ENCODE measurements around the gene EPS8L2. TPM values are rescaled to one million over a fixed set of nuclear protein-coding genes. Genes with fewer than 3 reads are reported as not detected.
A peak's percentile ranks its signal among the peaks of the same experiment; 100 is the strongest.

The EPS8L2 gene
- total RNA-seq, 1 experiment from 2014 or later: 119 TPM

DNA sequence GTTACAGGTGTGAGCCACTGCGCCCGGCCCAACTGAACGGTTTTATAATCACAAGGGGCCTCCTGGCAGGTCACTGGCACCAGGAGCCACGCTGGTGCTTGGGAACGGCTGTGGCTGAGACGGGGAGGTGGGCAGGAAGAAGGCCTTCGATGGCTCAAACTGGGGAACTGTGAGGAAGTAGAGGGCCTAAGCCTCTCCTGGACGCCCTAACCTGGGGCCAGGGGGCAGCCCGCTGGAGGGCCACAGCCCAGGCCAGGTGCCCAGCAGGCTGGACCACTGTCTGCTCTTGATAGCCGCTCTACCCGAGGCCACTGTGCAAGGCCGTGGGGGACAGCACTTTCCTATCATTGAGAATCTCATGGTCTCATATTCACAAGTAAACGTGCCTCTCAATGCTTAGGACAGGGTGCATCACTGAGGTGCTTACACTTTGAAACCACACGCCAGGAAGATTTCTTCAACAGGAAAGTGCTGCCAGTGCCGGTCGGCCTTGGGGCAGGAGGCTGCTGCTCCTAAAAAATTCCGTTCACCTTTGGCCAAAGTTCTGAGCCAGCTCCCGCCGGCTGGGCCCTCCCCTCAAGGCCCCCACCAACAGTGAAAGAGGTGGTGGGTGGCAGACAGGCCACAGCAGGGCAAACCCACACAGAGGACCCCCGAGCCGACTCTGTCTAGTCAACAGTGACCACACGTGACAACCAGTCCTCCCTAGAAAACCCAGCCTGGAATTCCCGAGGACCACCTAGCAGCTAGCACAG, 64.0 kb downstream of the EPS8L2 start:
- intact Hi-C loops (cut with micrococcal nuclease): no loop called here
- Mint-ChIP-seq H3K27ac (ENCODE audit: low read depth, unreplicated experiment) (no peak overlapping the region), H3K9me3 (ENCODE audit: unreplicated experiment) (no peaks in the 10 kb centered on the region), H3K4me1 (ENCODE audit: insufficient read depth, unreplicated experiment) (peaks cover 3% of the 10 kb centered on the region), H3K4me3 (ENCODE audit: unreplicated experiment) (no peak overlapping the region), H3K36me3 (ENCODE audit: insufficient read depth, unreplicated experiment) (peaks cover 76% of the 10 kb centered on the region), H3K27me3 (ENCODE audit: insufficient read depth, unreplicated experiment) (no peaks in the 10 kb centered on the region)
- ChIA-PET CTCF (interaction anchor here (0.7 kb wide), 1 partner anchor 31 kb away, joined by 3 read pairs; no protein-coding TSS in a partner anchor), POLR2A (no interaction called here)
- BruUV-seq (replicated peaks): TSS peak; percentile 14
- TF ChIP-seq, protein P1, sequence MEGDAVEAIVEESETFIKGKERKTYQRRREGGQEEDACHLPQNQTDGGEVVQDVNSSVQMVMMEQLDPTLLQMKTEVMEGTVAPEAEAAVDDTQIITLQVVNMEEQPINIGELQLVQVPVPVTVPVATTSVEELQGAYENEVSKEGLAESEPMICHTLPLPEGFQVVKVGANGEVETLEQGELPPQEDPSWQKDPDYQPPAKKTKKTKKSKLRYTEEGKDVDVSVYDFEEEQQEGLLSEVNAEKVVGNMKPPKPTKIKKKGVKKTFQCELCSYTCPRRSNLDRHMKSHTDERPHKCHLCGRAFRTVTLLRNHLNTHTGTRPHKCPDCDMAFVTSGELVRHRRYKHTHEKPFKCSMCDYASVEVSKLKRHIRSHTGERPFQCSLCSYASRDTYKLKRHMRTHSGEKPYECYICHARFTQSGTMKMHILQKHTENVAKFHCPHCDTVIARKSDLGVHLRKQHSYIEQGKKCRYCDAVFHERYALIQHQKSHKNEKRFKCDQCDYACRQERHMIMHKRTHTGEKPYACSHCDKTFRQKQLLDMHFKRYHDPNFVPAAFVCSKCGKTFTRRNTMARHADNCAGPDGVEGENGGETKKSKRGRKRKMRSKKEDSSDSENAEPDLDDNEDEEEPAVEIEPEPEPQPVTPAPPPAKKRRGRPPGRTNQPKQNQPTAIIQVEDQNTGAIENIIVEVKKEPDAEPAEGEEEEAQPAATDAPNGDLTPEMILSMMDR (IDR thresholded peaks at IDR 0.05; ENCODE audit: unreplicated experiment): no peak
- DNase-seq (ENCODE audit: unreplicated experiment): no peak

DNA sequence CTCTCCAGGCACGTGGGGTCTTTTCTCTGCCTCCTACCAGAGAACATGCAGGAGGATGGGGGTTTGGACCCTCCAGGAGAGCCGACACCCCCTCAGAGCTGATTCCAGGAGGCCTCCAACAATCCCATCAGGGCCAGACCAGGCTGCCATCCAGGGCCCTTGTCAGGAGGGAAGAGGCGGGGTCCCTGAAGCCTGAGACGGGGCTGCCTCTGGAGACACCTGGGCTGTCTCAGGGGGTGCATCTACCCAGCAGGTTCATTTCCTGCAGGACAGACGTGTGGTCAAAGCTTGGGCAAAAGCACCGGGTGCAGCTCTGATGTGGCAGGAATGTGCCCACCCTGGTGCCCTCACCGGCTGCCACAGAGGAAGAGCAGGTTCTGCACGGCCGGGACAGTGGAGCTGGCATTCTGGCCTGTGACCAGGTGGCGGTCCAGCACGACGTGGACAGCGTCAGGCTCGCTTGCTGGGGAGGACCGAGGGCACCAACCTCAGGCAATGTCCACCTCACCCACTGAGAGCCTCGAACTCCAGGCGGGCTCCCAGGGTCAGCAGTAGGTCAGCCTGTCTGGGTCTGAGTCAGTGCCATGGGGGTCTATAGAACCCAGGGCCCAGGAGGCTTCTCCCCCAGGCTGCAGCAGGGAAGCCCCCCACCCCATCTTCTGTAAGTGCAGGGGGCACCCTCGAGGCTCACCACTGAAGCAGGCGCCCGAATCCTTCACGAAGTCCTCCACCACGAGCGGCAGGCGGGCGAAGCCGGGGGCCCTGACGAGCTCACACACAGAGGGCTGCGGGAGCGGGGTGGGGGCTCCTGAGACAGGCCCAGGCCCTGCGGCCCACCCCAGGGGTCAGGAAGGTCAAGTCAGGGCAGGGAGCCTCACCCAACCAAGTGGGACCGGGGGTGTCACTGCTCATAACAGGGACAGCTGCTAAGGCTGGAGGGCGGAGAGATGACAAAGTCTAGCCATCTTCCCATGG, 64.9 kb downstream of the EPS8L2 start:
- Mint-ChIP-seq H3K4me3 (ENCODE audit: unreplicated experiment) (no peak overlapping the region), H3K4me1 (ENCODE audit: insufficient read depth, unreplicated experiment) (peaks cover 11% of the 10 kb centered on the region), H3K36me3 (ENCODE audit: insufficient read depth, unreplicated experiment) (peaks cover 74% of the 10 kb centered on the region), H3K9me3 (ENCODE audit: unreplicated experiment) (no peaks in the 10 kb centered on the region), H3K27ac (ENCODE audit: low read depth, unreplicated experiment) (no peak overlapping the region), H3K27me3 (ENCODE audit: insufficient read depth, unreplicated experiment) (no peaks in the 10 kb centered on the region)
- no TSS peak for BruUV-seq (replicated peaks)
- POLR2A ChIA-PET: interaction anchor here (0.6 to 1.0 kb wide), 3 partner anchors 14 to 42 kb away, joined by 3 read pairs; partner anchors contain the start of gene RPLP2
- intact Hi-C loops (cut with micrococcal nuclease): no loop called here
- CTCF ChIA-PET: no interaction called here
- no peak for DNase-seq (ENCODE audit: unreplicated experiment)
- TF ChIP-seq, protein P1 (IDR thresholded peaks at IDR 0.05; ENCODE audit: unreplicated experiment): no peak

DNA sequence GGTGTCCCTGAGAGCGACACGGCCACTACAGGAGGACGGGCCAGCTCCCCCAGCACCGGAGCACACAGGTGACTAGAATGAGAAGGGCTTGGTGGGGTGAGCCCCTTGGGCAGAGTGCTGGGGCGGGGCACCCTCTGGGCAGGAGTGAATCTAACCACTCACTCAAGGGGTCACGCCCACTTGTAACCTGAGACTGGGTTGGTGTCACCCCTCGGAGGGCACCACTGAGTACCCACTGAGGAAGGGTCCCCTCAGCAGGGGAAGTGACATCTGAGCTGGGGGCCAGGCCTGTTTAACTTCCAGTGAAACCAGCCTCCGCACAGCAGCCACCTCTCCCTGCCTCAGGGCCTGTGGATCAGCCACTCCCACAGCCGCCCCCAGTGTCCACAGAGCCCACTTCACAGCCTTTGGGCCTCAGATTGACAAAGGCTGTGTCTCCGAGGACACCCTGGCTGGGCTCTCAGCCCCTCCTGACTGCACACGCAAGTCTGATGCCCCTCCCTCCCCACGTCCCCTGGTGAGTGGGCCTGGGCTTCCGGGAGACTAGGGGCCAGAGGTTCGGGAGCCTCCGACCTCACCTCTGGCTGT, 65.7 kb downstream of the EPS8L2 start:
- no peaks in the 10 kb centered on the region for H3K27me3 Mint-ChIP-seq (ENCODE audit: insufficient read depth, unreplicated experiment)
- TF ChIP-seq, protein P1 (IDR thresholded peaks at IDR 0.05; ENCODE audit: unreplicated experiment): no peak
- ChIA-PET POLR2A (interaction anchor here (1.0 kb wide), 1 partner anchor 13 kb away, joined by 3 read pairs; no protein-coding TSS in a partner anchor), CTCF (no interaction called here)
- H3K36me3 Mint-ChIP-seq (ENCODE audit: insufficient read depth, unreplicated experiment): peaks cover 73% of the 10 kb centered on the region
- DNase-seq (ENCODE audit: unreplicated experiment): no peak
- no peak overlapping the region for H3K4me3 Mint-ChIP-seq (ENCODE audit: unreplicated experiment)
- H3K27ac Mint-ChIP-seq (ENCODE audit: low read depth, unreplicated experiment): no peak overlapping the region
- intact Hi-C loops (cut with micrococcal nuclease): no loop called here
- H3K4me1 Mint-ChIP-seq (ENCODE audit: insufficient read depth, unreplicated experiment): peaks cover 11% of the 10 kb centered on the region
- no TSS peak for BruUV-seq (replicated peaks)
- H3K9me3 Mint-ChIP-seq (ENCODE audit: unreplicated experiment): no peaks in the 10 kb centered on the region
